GM12878 (cell line): ENCODE data around the gene PDXP. TPM values are rescaled to one million over a fixed set of nuclear protein-coding genes. Genes with fewer than 3 reads are reported as not detected.

Source experiments
- ATAC-seq: fragments of 200-7000 bp; cut with Tn5 transposase; 3 replicates; pipeline ENCODE4 v1.9.1; 2020; ENCODE audit warnings: mild to moderate bottlenecking, moderate library complexity
- BruUV-seq: library from RNA; stranded (reverse); fragments of 400-500 nt; replicated peaks from 2 replicates; lab custom pipeline; 2021; lab: Mats Ljungman, UMichigan
- CTCF ChIA-PET: fragments of 300-600 bp; sonication (Branson Sonifier 250); formaldehyde crosslinking; extraction: SDS; loops from one replicate; lab custom pipeline; 2021; ENCODE audit warnings: inconsistent platforms; lab: Yijun Ruan, JAX
- POLR2A ChIA-PET: fragments of 350-600 bp; formaldehyde crosslinking; extraction: SDS; loops from one replicate; lab custom pipeline; 2021; ENCODE audit warnings: inconsistent platforms; lab: Charles Lee
- RAD21 ChIA-PET: fragments of 300-600 bp; sonication (Branson Sonifier 250); formaldehyde crosslinking; loops from one replicate; lab custom pipeline; 2023; ENCODE audit warnings: antibody characterized with exemption; ENCODE audit not compliant: unreplicated experiment; lab: Charles Lee
- SMC1A ChIA-PET: fragments of 300-600 bp; sonication (Branson Sonifier 250); formaldehyde crosslinking; loops from one replicate; lab custom pipeline; 2023; ENCODE audit not compliant: unreplicated experiment, uncharacterized antibody; lab: Charles Lee
- DNase-seq: peaks from one replicate; pipeline ENCODE4 v3.0.0-alpha.2; 2011; ENCODE audit warnings: low read depth, low spot score
- FAIRE-seq: peaks from 3 replicates; lab custom pipeline; 2011; peaks lifted over from hg19 to GRCh38; lab: Jason Lieb, UNC
- H2AFZ ChIP-seq: 2 replicates; pipeline ENCODE4 v1.6.0; 2011; ENCODE audit warnings: low read depth, low read length, control low read depth; ENCODE audit not compliant: control insufficient read depth
- H3K27ac ChIP-seq: 2 replicates; pipeline ENCODE4 v1.5.1; 2011; ENCODE audit warnings: control low read depth; ENCODE audit not compliant: control insufficient read depth, insufficient read depth
- H3K27me3 ChIP-seq, 2 experiments: replicated peaks in 1 of 2; 2 replicates each; pipeline versions ENCODE4 v1.6.0 to v1.6.1; 2011; ENCODE audit warnings: low read length in 1 of 2; ENCODE audit not compliant: control insufficient read depth in 2 of 2, insufficient read depth in 2 of 2
- H3K36me3 ChIP-seq, 2 experiments: 2 replicates each; pipeline ENCODE4 v1.5.1; 2011; ENCODE audit warnings: low read length in 1 of 2; ENCODE audit not compliant: control insufficient read depth in 2 of 2, insufficient read depth in 2 of 2
- H3K4me1 ChIP-seq: 2 replicates; pipeline ENCODE4 v1.6.1; 2011; ENCODE audit warnings: mild to moderate bottlenecking, low read length, moderate library complexity, mixed read lengths; ENCODE audit not compliant: control insufficient read depth, insufficient read depth
- H3K4me2 ChIP-seq: 2 replicates; pipeline ENCODE4 v1.6.0; 2011; ENCODE audit warnings: control low read depth; ENCODE audit not compliant: control insufficient read depth, insufficient read depth
- H3K4me3 ChIP-seq: fragments of 200-600 bp; sonication (generic); 2 replicates; pipeline ENCODE4 v1.5.1; 2016
- H3K79me2 ChIP-seq: 2 replicates; pipeline ENCODE4 v1.6.0; 2011; ENCODE audit warnings: low read length; ENCODE audit not compliant: control insufficient read depth, insufficient read depth
- H3K9ac ChIP-seq: 2 replicates; pipeline ENCODE4 v1.8.0; 2011; ENCODE audit warnings: low read length, control low read depth, mixed read lengths; ENCODE audit not compliant: control insufficient read depth, insufficient read depth
- H3K9me3 ChIP-seq: replicated peaks from 3 replicates; pipeline ENCODE4 v1.5.1; 2011; ENCODE audit warnings: mild to moderate bottlenecking, low read length; ENCODE audit not compliant: control insufficient read depth, insufficient read depth
- H4K20me1 ChIP-seq: 2 replicates; pipeline ENCODE4 v1.6.0; 2011; ENCODE audit not compliant: control insufficient read depth, insufficient read depth
- CBFB ChIP-seq: IDR thresholded peaks from 2 replicates; pipeline ENCODE4 v1.6.1; 2016; ENCODE audit warnings: antibody characterized with exemption, low read depth
- CBX5 ChIP-seq: sonication (generic); IDR thresholded peaks from 2 replicates; pipeline ENCODE4 v1.6.1; 2016; ENCODE audit warnings: low read depth, moderate library complexity, mild to moderate bottlenecking, inconsistent platforms
- CHD1 ChIP-seq: IDR thresholded peaks from 2 replicates; pipeline ENCODE4 v1.6.1; 2012; ENCODE audit warnings: low read depth, low read length, improper control_type of control experiment
- CHD2 ChIP-seq: IDR thresholded peaks from 2 replicates; pipeline ENCODE4 v1.6.1; 2011; ENCODE audit warnings: low read depth, low read length, improper control_type of control experiment, borderline replicate concordance
- ESRRA ChIP-seq: IDR thresholded peaks from 2 replicates; pipeline ENCODE4 v1.6.1; 2012; ENCODE audit warnings: mild to moderate bottlenecking, low read length, improper control_type of control experiment
- FOXK2 ChIP-seq: fragments of 450-650 bp; IDR thresholded peaks from 2 replicates; pipeline ENCODE4 v1.6.1; 2017; ENCODE audit warnings: mild to moderate bottlenecking, moderate library complexity
- GATAD2B ChIP-seq: fragments of 450-650 bp; conservative IDR thresholded peaks from 2 replicates; pipeline ENCODE4 v1.6.1; 2017; ENCODE audit warnings: low read depth, mild to moderate bottlenecking, moderate library complexity
- HDAC2 ChIP-seq: fragments of 200-600 bp; sonication (generic); IDR thresholded peaks from 2 replicates; pipeline ENCODE4 v1.6.1; 2017
- IRF5 ChIP-seq: fragments of 450-650 bp; IDR thresholded peaks from 2 replicates; pipeline ENCODE4 v1.6.1; 2017; ENCODE audit warnings: borderline replicate concordance
- LARP7 ChIP-seq: fragments of 450-650 bp; IDR thresholded peaks from 2 replicates; pipeline ENCODE4 v1.6.1; 2017; ENCODE audit warnings: mild to moderate bottlenecking
- MEF2A ChIP-seq: IDR thresholded peaks from 2 replicates; pipeline ENCODE4 v1.6.1; 2011; ENCODE audit warnings: low read depth, mild to moderate bottlenecking, low read length, moderate library complexity; ENCODE audit not compliant: insufficient read depth
- NRF1 ChIP-seq: conservative IDR thresholded peaks from 2 replicates; pipeline ENCODE4 v1.6.1; 2011; ENCODE audit warnings: mild to moderate bottlenecking, low read depth, low read length, improper control_type of control experiment
- PAX5 ChIP-seq: IDR thresholded peaks from 2 replicates; pipeline ENCODE4 v1.6.1; 2011; ENCODE audit warnings: low read depth, low read length, borderline replicate concordance
- PBX3 ChIP-seq: IDR thresholded peaks from 2 replicates; pipeline ENCODE4 v1.6.1; 2011; ENCODE audit warnings: mild to moderate bottlenecking, low read depth, low read length, moderate library complexity; ENCODE audit not compliant: insufficient replicate concordance
- POLR2AphosphoS2 ChIP-seq: IDR thresholded peaks from 2 replicates; pipeline ENCODE4 v1.6.1; 2011; ENCODE audit warnings: low read depth, mild to moderate bottlenecking, low read length, improper control_type of control experiment, moderate library complexity
- RAD21 ChIP-seq: IDR thresholded peaks from 2 replicates; pipeline ENCODE4 v1.6.1; 2011; ENCODE audit warnings: mild to moderate bottlenecking, low read depth, low read length, moderate library complexity; ENCODE audit not compliant: insufficient read depth
- RCOR1 ChIP-seq: conservative IDR thresholded peaks from 2 replicates; pipeline ENCODE4 v1.6.1; 2012; ENCODE audit warnings: low read depth, low read length, improper control_type of control experiment
- SIX5 ChIP-seq: IDR thresholded peaks from 2 replicates; pipeline ENCODE4 v1.6.1; 2011; ENCODE audit warnings: mild to moderate bottlenecking, low read depth, low read length, moderate library complexity; ENCODE audit not compliant: severe bottlenecking
- SUZ12 ChIP-seq: fragments of 200-600 bp; sonication (generic); IDR thresholded peaks from one replicate; pipeline ENCODE4 v1.6.1; 2018; ENCODE audit warnings: antibody characterized with exemption, mild to moderate bottlenecking; ENCODE audit not compliant: unreplicated experiment
- TBL1XR1 ChIP-seq: IDR thresholded peaks from 2 replicates; pipeline ENCODE4 v1.6.1; 2012; ENCODE audit warnings: low read depth, low read length, improper control_type of control experiment
- WRNIP1 ChIP-seq: IDR thresholded peaks from 2 replicates; pipeline ENCODE4 v1.6.1; 2011; ENCODE audit warnings: low read depth, low read length, improper control_type of control experiment, borderline replicate concordance
- YBX1 ChIP-seq: fragments of 450-650 bp; IDR thresholded peaks from 2 replicates; pipeline ENCODE4 v1.6.1; 2016; ENCODE audit warnings: antibody characterized with exemption
- ZBED1 ChIP-seq: IDR thresholded peaks from 2 replicates; pipeline ENCODE4 v1.6.1; 2016; ENCODE audit warnings: borderline replicate concordance
- ZNF24 ChIP-seq: fragments of 450-650 bp; IDR thresholded peaks from 2 replicates; pipeline ENCODE4 v1.6.1; 2017; ENCODE audit warnings: antibody characterized with exemption, mild to moderate bottlenecking
- WGBS: methylation state at CpG from one replicate; pipeline ENCODE4 v1.1.6; 2016; ENCODE audit warnings: low lambda C conversion rate; ENCODE audit not compliant: insufficient replicate concordance, insufficient coverage; ENCODE audit errors: missing lambda C conversion rate; 5-methylcytosine and 5-hydroxymethylcytosine counted together
- in situ Hi-C: fragments of 300-500 bp; cut with MboI; formaldehyde crosslinking; loops from 9 replicates; pipeline ENCODE4 v1.14.3; 2018; ENCODE audit warnings: mixed read lengths
- intact Hi-C: fragments of 100-400 bp; cut with micrococcal nuclease; formaldehyde crosslinking; loops from one replicate; pipeline ENCODE4 v1.14.2; 2022; ENCODE audit not compliant: unreplicated experiment
- polyA plus RNA-seq, 11 experiments: library from polyadenylated mRNA; depleted of rRNA in 4 of 11; unstranded in 6 of 11; stranded (reverse) in 5 of 11; fragments of >200 nt; fragmentation: Nextera tagmentation in 4 of 11; fragmentation: Illumina TruSeq in 1 of 11; extraction: Ambion mirVana in 4 of 11; extraction: Trizol in 1 of 11; gene quantifications; 1 replicate in 1 of 11; 2 replicates in 10 of 11; pipeline versions ENCODE4 v1.2.1 to v1.2.3, GENCODE V29; 2011 to 2016; ENCODE audit warnings: inconsistent platforms in 2 of 11, missing spikeins in 2 of 11, low read depth in 1 of 11
- total RNA-seq, 4 experiments: library from RNA; depleted of rRNA in 3 of 4; stranded (reverse); fragments of >200 nt in 3 of 4; fragmentation: Illumina TruSeq in 1 of 4; extraction: Trizol in 1 of 4; gene quantifications; 2 replicates each; pipeline versions ENCODE4 v1.2.1 to v1.2.3, GENCODE V29; 2013 to 2021

The PDXP gene
- total and polyA plus RNA-seq, 10 of the 15 experiments (the other 5 are each of a cell fraction or from before 2014, with no cell fraction given), result 4.4 to 56.7 (median 34.6) TPM

GRCh38 chr22:37659066-37659896 is 758 bp downstream of the PDXP start:
- peak overlapping the region; percentile 82 for H3K4me3 ChIP-seq
- H2AFZ ChIP-seq, result peak overlapping the region; percentile 37; the same call in 1 of the 2 replicates
- peak overlapping the region; percentile 64 for H3K27ac ChIP-seq
- H3K79me2 ChIP-seq, result peaks cover 49% of the 10 kb centered on the region
- H3K4me2 ChIP-seq, result peak overlapping the region; percentile 96
- H3K27me3 ChIP-seq, result no peaks in the 10 kb centered on the region
- POLR2A ChIA-PET, result interaction anchor here (0.5 to 9.6 kb wide), 11 partner anchors 12 to 149 kb away, joined by 3 to 209 read pairs (median 10); partner anchors contain the start of genes GGA1, LGALS1 and NOL12
- DNase-seq (no peak), FAIRE-seq (no peak), ATAC-seq (no peak)
- intact Hi-C loops, result no loop called here
- RAD21 ChIA-PET, result interaction anchor here (0.8 to 9.1 kb wide), 11 partner anchors 17 to 203 kb away, joined by 3 to 173 read pairs (median 31); partner anchors contain the start of genes GGA1, LGALS1, NOL12 and SH3BP1
- peak overlapping the region; percentile 70 for H3K9ac ChIP-seq
- SMC1A ChIA-PET, result interaction anchor here (1.4 to 7.9 kb wide), 11 partner anchors 12 to 204 kb away, joined by 4 to 157 read pairs (median 23); partner anchors contain the start of genes GGA1, LGALS1, NOL12 and SH3BP1
- CTCF ChIA-PET, result interaction anchor here (0.7 to 11.7 kb wide), 11 partner anchors 9 to 1488 kb away, joined by 3 to 414 read pairs (median 8); partner anchors contain the start of genes GGA1, LGALS1, NOL12 and SH3BP1
- under 1% methylated on average over 68 of the region's 68 CpGs for WGBS
- H4K20me1 ChIP-seq, result no peaks in the 10 kb centered on the region
- in situ Hi-C loops, result no loop called here
- no peaks in the 10 kb centered on the region; a peak in 1 of 4 replicates for H3K36me3 ChIP-seq
- H3K9me3 ChIP-seq, result no peaks in the 10 kb centered on the region
- BruUV-seq, result no TSS peak
- peaks cover 12% of the 10 kb centered on the region for H3K4me1 ChIP-seq
- TF ChIP-seq NRF1 (0 out of 2 replicates have a peak, but pooled peaks have one; percentile 24), SIX5 (no peak), CBFB (no peak), IRF5 (no peak), CHD1 (no peak), WRNIP1 (peak; percentile 24; the same call in 1 of the 2 replicates), CBX5 (no peak), FOXK2 (no peak), YBX1 (no peak), POLR2AphosphoS2 (no peak), TBL1XR1 (no peak), PBX3 (no peak), LARP7 (no peak), GATAD2B (0 out of 2 replicates have a peak, but pooled peaks have one; percentile 15), ZBED1 (no peak), SUZ12 (no peak), RCOR1 (no peak), MEF2A (no peak), RAD21 (no peak), PAX5 (peak; percentile 97), ZNF24 (no peak), CHD2 (no peak), ESRRA (no peak), HDAC2 (no peak)
